ENCODE results near the gene SCD. TPM values are rescaled to one million over a fixed set of nuclear protein-coding genes. Genes with fewer than 3 reads are reported as not detected.

Gene SCD
- total and polyA plus RNA-seq, 2 of the 13 experiments (the other 11 are each of a cell fraction or from before 2014, with no cell fraction given), result 492 to 512 TPM

GRCh38 chr10:100345570-100346330 lies 1.3 kb upstream of the SCD start (continued):
- TF ChIP-seq IRF9 (CRISPR knock-in tag; IDR thresholded peaks at IDR 0.05; ENCODE audit: borderline replicate concordance) (no peak), MXD4 (CRISPR knock-in tag; IDR thresholded peaks at IDR 0.05) (no peak), BCL3 (CRISPR knock-in tag; IDR thresholded peaks at IDR 0.05) (no peak), ZNF253 (CRISPR knock-in tag; IDR thresholded peaks at IDR 0.05; ENCODE audit: borderline replicate concordance) (no peak), CREB1 (IDR thresholded peaks at IDR 0.05) (no peak), CREB1 (CRISPR knock-in tag; IDR thresholded peaks at IDR 0.05) (no peak), ARID3A (IDR thresholded peaks at IDR 0.05; ENCODE audit: low read depth, low read length) (no peak), ZNF776 (CRISPR knock-in tag; IDR thresholded peaks at IDR 0.05) (no peak), PRDM10 (CRISPR knock-in tag; IDR thresholded peaks at IDR 0.05; ENCODE audit: low read depth) (0 out of 2 replicates have a peak, but pooled peaks have one; percentile 34), NRL (CRISPR knock-in tag; IDR thresholded peaks at IDR 0.05; ENCODE audit: borderline replicate concordance) (no peak), ZNF142 (CRISPR knock-in tag; IDR thresholded peaks at IDR 0.05) (no peak), ZNF225 (CRISPR knock-in tag; IDR thresholded peaks at IDR 0.05) (no peak), ZFX (CRISPR knock-in tag; IDR thresholded peaks at IDR 0.05; ENCODE audit: low read depth) (no peak), ZNF839 (CRISPR knock-in tag; IDR thresholded peaks at IDR 0.05; ENCODE audit: borderline replicate concordance) (no peak), RAD21 (CRISPR knock-in tag; IDR thresholded peaks at IDR 0.05) (no peak)
